NT2/D1 (cell line): ENCODE data around the gene DIAPH3.

Experiments
- YY1 ChIP-seq: IDR thresholded peaks from 2 replicates; pipeline ENCODE4 v1.6.1; 2011; ENCODE audit not compliant: insufficient read length, insufficient read depth
- ZNF274 ChIP-seq: IDR thresholded peaks from 2 replicates; pipeline ENCODE4 v1.6.1; 2011; ENCODE audit warnings: mild to moderate bottlenecking, low read depth, low read length

- TF ChIP-seq ZNF274 (no peak), YY1 (no peak)
Measured at GRCh38 chr13:59806801-59807200, 356.9 kb downstream of the DIAPH3 start.
